OCI-LY7 (cell line): Measurements from ENCODE around the gene KIFC3.

ENCODE experiments used
- EZH2phosphoT487 ChIP-seq: fragments of 200-600 bp; sonication (generic); IDR thresholded peaks from 2 replicates; pipeline ENCODE4 v1.6.1; 2018; ENCODE audit warnings: low read depth, borderline replicate concordance, mild to moderate bottlenecking, mixed run types, antibody characterized with exemption, low read length, moderate library complexity, mixed read lengths
- TF ChIP-seq, protein P1 (sequence below): fragments of 200-600 bp; sonication (generic); conservative IDR thresholded peaks from 2 replicates; pipeline ENCODE4 v1.5.1; 2014; ENCODE audit warnings: mild to moderate bottlenecking, antibody characterized with exemption, low read length, moderate library complexity, mixed read lengths

DNA sequence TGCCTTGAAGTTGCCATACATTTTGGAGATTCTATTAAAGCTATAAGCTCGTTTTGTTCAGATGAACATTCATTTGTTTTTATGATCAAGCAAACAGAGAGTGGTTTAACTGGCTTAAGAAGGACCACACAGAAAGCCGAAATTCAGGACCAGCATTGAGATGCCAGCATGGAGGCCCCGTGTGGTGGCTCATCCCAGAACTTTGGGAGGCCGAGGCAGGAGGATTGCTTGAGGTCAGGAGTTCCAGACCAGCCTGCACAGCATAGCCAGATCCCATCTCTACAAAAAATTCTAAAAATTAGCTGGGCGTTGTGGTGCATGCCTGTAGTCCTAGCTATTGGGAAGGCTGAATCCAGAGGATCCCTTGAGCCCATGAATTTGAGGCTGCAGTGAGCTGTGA is 45.9 kb upstream of the KIFC3 start:
- TF ChIP-seq, protein P1, sequence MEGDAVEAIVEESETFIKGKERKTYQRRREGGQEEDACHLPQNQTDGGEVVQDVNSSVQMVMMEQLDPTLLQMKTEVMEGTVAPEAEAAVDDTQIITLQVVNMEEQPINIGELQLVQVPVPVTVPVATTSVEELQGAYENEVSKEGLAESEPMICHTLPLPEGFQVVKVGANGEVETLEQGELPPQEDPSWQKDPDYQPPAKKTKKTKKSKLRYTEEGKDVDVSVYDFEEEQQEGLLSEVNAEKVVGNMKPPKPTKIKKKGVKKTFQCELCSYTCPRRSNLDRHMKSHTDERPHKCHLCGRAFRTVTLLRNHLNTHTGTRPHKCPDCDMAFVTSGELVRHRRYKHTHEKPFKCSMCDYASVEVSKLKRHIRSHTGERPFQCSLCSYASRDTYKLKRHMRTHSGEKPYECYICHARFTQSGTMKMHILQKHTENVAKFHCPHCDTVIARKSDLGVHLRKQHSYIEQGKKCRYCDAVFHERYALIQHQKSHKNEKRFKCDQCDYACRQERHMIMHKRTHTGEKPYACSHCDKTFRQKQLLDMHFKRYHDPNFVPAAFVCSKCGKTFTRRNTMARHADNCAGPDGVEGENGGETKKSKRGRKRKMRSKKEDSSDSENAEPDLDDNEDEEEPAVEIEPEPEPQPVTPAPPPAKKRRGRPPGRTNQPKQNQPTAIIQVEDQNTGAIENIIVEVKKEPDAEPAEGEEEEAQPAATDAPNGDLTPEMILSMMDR = no peak
- TF ChIP-seq EZH2phosphoT487 = no peak
